HepG2 (cell line): ENCODE data around the gene PPP2R1B. TPM values are rescaled to one million over a fixed set of nuclear protein-coding genes. Genes with fewer than 3 reads are reported as not detected.

Source experiments
- CREM ChIP-seq, 2 experiments: sonication (generic) in 1 of 2; formaldehyde crosslinking in 1 of 2; IDR thresholded peaks; 2 replicates each; pipeline versions ENCODE4 v1.4.0 to v1.6.1; 2016 to 2020; ENCODE audit warnings: antibody characterized with exemption in 1 of 2, mild to moderate bottlenecking in 1 of 2, missing genetic modification reagents in 1 of 2
- FOXO1 ChIP-seq: sonication (generic); formaldehyde crosslinking; IDR thresholded peaks from 2 replicates; pipeline ENCODE4 v1.4.0; 2020; ENCODE audit warnings: missing genetic modification reagents
- MTF2 ChIP-seq: sonication (generic); formaldehyde crosslinking; IDR thresholded peaks from 2 replicates; pipeline ENCODE4 v1.5.0; 2020; ENCODE audit warnings: missing genetic modification reagents, borderline replicate concordance
- SALL1 ChIP-seq: sonication (generic); formaldehyde crosslinking; IDR thresholded peaks from 2 replicates; pipeline ENCODE4 v1.8.0; 2022; ENCODE audit warnings: mild to moderate bottlenecking, missing genetic modification reagents
- SUZ12 ChIP-seq: fragments of 150-350 bp; IDR thresholded peaks from 2 replicates; pipeline ENCODE4 v1.6.1; 2014; ENCODE audit warnings: low read depth, low read length
- TCF12 ChIP-seq, 2 experiments: fragments of 450-650 bp in 1 of 2; sonication (generic) in 1 of 2; formaldehyde crosslinking in 1 of 2; IDR thresholded peaks; 2 replicates each; pipeline versions ENCODE4 v1.6.1 to v1.8.0; 2017 to 2022; ENCODE audit warnings: antibody characterized with exemption in 1 of 2, mild to moderate bottlenecking in 1 of 2, missing genetic modification reagents in 1 of 2, moderate library complexity in 1 of 2
- ZNF501 ChIP-seq: sonication (generic); formaldehyde crosslinking; IDR thresholded peaks from 2 replicates; pipeline ENCODE4 v1.5.1; 2020; ENCODE audit warnings: mild to moderate bottlenecking, moderate library complexity, missing genetic modification reagents
- ZNF839 ChIP-seq: sonication (generic); formaldehyde crosslinking; IDR thresholded peaks from 2 replicates; pipeline ENCODE4 v1.4.0; 2020; ENCODE audit warnings: missing genetic modification reagents, mild to moderate bottlenecking, borderline replicate concordance
- ZSCAN30 ChIP-seq: sonication (generic); formaldehyde crosslinking; IDR thresholded peaks from 2 replicates; pipeline ENCODE4 v1.5.0; 2020; ENCODE audit warnings: mild to moderate bottlenecking, missing genetic modification reagents
- polyA plus RNA-seq, 8 experiments: library from polyadenylated mRNA; depleted of rRNA in 3 of 8; stranded (reverse) in 7 of 8; unstranded in 1 of 8; fragments of >200 nt; fragmentation: Illumina TruSeq in 4 of 8; extraction: Trizol in 4 of 8; gene quantifications; 2 replicates each; pipeline versions ENCODE4 v1.2.1 to v1.2.3, GENCODE V29; 2011 to 2016; ENCODE audit warnings: low read depth in 4 of 8, missing spikeins in 1 of 8, mixed read lengths in 1 of 8; ENCODE audit not compliant: insufficient read depth in 1 of 8
- total RNA-seq, 5 experiments: library from RNA; depleted of rRNA; stranded (reverse); fragments of >200 nt; fragmentation: Illumina TruSeq; extraction: Trizol; gene quantifications; 2 replicates each; pipeline ENCODE4 v1.2.3, GENCODE V29; 2016; ENCODE audit warnings: low read depth in 1 of 5
- TF ChIP-seq, protein P1 (sequence below): sonication (generic); formaldehyde crosslinking; IDR thresholded peaks from 2 replicates; pipeline ENCODE4 v1.5.0; 2020; ENCODE audit warnings: mild to moderate bottlenecking, missing genetic modification reagents, borderline replicate concordance
- TF ChIP-seq, protein P2 (sequence below): sonication (generic); formaldehyde crosslinking; IDR thresholded peaks from 2 replicates; pipeline ENCODE4 v1.5.0; 2020; ENCODE audit warnings: mild to moderate bottlenecking, missing genetic modification reagents, moderate library complexity
- TF ChIP-seq, protein P3 (sequence below): sonication (generic); formaldehyde crosslinking; IDR thresholded peaks from 2 replicates; pipeline ENCODE4 v1.9.0; 2021; ENCODE audit warnings: missing genetic modification reagents, borderline replicate concordance
- TF ChIP-seq, protein P4 (sequence below): sonication (generic); formaldehyde crosslinking; IDR thresholded peaks from 2 replicates; pipeline ENCODE4 v1.8.0; 2023; ENCODE audit warnings: mild to moderate bottlenecking, missing genetic modification reagents

The PPP2R1B gene
- total and polyA plus RNA-seq, 2 of the 13 experiments (the other 11 are each of a cell fraction or from before 2014, with no cell fraction given) = 22.1 to 56.8 TPM

DNA sequence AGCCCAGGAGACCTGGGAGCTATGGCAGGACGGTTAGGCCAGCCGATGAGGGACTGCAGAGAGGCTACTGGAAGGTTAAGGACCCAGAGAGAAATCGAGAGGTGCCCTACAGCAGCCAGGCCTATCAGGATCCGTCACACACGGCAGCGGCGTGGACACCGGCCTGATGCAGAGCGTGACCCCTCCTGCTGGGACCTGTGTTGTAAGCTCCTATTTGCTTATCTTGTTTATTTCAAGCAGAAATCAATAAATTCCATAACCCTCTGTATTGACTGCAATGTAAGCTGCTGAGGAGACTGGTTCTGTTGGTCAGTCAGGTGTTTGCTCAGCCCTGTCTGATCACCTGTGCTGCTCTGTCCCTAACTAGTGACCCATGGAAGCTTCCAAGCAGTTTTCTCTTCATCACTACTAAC is 39.9 kb downstream of the PPP2R1B start (continued):
- TF ChIP-seq, protein P1, sequence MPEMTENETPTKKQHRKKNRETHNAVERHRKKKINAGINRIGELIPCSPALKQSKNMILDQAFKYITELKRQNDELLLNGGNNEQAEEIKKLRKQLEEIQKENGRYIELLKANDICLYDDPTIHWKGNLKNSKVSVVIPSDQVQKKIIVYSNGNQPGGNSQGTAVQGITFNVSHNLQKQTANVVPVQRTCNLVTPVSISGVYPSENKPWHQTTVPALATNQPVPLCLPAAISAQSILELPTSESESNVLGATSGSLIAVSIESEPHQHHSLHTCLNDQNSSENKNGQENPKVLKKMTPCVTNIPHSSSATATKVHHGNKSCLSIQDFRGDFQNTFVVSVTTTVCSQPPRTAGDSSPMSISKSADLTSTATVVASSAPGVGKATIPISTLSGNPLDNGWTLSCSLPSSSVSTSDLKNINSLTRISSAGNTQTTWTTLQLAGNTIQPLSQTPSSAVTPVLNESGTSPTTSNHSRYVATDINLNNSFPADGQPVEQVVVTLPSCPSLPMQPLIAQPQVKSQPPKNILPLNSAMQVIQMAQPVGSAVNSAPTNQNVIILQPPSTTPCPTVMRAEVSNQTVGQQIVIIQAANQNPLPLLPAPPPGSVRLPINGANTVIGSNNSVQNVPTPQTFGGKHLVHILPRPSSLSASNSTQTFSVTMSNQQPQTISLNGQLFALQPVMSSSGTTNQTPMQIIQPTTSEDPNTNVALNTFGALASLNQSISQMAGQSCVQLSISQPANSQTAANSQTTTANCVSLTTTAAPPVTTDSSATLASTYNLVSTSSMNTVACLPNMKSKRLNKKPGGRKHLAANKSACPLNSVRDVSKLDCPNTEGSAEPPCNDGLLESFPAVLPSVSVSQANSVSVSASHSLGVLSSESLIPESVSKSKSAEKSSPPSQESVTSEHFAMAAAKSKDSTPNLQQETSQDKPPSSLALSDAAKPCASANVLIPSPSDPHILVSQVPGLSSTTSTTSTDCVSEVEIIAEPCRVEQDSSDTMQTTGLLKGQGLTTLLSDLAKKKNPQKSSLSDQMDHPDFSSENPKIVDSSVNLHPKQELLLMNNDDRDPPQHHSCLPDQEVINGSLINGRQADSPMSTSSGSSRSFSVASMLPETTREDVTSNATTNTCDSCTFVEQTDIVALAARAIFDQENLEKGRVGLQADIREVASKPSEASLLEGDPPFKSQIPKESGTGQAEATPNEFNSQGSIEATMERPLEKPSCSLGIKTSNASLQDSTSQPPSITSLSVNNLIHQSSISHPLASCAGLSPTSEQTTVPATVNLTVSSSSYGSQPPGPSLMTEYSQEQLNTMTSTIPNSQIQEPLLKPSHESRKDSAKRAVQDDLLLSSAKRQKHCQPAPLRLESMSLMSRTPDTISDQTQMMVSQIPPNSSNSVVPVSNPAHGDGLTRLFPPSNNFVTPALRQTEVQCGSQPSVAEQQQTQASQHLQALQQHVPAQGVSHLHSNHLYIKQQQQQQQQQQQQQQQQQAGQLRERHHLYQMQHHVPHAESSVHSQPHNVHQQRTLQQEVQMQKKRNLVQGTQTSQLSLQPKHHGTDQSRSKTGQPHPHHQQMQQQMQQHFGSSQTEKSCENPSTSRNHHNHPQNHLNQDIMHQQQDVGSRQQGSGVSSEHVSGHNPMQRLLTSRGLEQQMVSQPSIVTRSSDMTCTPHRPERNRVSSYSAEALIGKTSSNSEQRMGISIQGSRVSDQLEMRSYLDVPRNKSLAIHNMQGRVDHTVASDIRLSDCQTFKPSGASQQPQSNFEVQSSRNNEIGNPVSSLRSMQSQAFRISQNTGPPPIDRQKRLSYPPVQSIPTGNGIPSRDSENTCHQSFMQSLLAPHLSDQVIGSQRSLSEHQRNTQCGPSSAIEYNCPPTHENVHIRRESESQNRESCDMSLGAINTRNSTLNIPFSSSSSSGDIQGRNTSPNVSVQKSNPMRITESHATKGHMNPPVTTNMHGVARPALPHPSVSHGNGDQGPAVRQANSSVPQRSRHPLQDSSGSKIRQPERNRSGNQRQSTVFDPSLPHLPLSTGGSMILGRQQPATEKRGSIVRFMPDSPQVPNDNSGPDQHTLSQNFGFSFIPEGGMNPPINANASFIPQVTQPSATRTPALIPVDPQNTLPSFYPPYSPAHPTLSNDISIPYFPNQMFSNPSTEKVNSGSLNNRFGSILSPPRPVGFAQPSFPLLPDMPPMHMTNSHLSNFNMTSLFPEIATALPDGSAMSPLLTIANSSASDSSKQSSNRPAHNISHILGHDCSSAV (CRISPR knock-in tag) = no peak
- no peak for TF ChIP-seq TCF12 (IDR thresholded peaks at IDR 0.05)
- TF ChIP-seq TCF12 (CRISPR knock-in tag; IDR thresholded peaks at IDR 0.05) = 0 out of 2 replicates have a peak, but pooled peaks have one; percentile 74
- no peak for TF ChIP-seq ZNF839 (CRISPR knock-in tag)
- TF ChIP-seq SALL1 (CRISPR knock-in tag) = peak; percentile 100
- no peak for TF ChIP-seq MTF2 (CRISPR knock-in tag)
- TF ChIP-seq ZNF501 (CRISPR knock-in tag) = peak; percentile 71; the same call in 1 of the 2 replicates
- TF ChIP-seq, protein P2, sequence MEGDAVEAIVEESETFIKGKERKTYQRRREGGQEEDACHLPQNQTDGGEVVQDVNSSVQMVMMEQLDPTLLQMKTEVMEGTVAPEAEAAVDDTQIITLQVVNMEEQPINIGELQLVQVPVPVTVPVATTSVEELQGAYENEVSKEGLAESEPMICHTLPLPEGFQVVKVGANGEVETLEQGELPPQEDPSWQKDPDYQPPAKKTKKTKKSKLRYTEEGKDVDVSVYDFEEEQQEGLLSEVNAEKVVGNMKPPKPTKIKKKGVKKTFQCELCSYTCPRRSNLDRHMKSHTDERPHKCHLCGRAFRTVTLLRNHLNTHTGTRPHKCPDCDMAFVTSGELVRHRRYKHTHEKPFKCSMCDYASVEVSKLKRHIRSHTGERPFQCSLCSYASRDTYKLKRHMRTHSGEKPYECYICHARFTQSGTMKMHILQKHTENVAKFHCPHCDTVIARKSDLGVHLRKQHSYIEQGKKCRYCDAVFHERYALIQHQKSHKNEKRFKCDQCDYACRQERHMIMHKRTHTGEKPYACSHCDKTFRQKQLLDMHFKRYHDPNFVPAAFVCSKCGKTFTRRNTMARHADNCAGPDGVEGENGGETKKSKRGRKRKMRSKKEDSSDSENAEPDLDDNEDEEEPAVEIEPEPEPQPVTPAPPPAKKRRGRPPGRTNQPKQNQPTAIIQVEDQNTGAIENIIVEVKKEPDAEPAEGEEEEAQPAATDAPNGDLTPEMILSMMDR (CRISPR knock-in tag) = 0 out of 2 replicates have a peak, but pooled peaks have one; percentile 14
- TF ChIP-seq CREM (IDR thresholded peaks at IDR 0.05) = peak; percentile 59; the same call in 1 of the 2 replicates
- TF ChIP-seq CREM (CRISPR knock-in tag; IDR thresholded peaks at IDR 0.05) = no peak
- TF ChIP-seq, protein P3, sequence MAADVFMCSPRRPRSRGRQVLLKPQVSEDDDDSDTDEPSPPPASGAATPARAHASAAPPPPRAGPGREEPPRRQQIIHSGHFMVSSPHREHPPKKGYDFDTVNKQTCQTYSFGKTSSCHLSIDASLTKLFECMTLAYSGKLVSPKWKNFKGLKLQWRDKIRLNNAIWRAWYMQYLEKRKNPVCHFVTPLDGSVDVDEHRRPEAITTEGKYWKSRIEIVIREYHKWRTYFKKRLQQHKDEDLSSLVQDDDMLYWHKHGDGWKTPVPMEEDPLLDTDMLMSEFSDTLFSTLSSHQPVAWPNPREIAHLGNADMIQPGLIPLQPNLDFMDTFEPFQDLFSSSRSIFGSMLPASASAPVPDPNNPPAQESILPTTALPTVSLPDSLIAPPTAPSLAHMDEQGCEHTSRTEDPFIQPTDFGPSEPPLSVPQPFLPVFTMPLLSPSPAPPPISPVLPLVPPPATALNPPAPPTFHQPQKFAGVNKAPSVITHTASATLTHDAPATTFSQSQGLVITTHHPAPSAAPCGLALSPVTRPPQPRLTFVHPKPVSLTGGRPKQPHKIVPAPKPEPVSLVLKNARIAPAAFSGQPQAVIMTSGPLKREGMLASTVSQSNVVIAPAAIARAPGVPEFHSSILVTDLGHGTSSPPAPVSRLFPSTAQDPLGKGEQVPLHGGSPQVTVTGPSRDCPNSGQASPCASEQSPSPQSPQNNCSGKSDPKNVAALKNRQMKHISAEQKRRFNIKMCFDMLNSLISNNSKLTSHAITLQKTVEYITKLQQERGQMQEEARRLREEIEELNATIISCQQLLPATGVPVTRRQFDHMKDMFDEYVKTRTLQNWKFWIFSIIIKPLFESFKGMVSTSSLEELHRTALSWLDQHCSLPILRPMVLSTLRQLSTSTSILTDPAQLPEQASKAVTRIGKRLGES (CRISPR knock-in tag) = no peak
- TF ChIP-seq, protein P4, sequence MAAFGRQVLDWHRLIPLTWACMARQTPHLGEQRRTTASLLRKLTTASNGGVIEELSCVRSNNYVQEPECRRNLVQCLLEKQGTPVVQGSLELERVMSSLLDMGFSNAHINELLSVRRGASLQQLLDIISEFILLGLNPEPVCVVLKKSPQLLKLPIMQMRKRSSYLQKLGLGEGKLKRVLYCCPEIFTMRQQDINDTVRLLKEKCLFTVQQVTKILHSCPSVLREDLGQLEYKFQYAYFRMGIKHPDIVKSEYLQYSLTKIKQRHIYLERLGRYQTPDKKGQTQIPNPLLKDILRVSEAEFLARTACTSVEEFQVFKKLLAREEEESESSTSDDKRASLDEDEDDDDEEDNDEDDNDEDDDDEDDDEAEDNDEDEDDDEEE (CRISPR knock-in tag) = no peak
- TF ChIP-seq ZSCAN30 (CRISPR knock-in tag) = no peak
- peak; percentile 96 for TF ChIP-seq FOXO1
- no peak for TF ChIP-seq SUZ12
